22Rv1 (cell line): ENCODE measurements around the gene CTDSPL.
"Not testable (repeated sequence)": the region's sequence is repeated elsewhere in the genome, so short reads cannot be mapped to it uniquely, and the experiment has no call there.

Source experiments
- H3K27ac ChIP-seq: fragments of 450-650 bp; 2 replicates; pipeline ENCODE4 v1.5.1; 2017
- ZFX ChIP-seq: fragments of 450-650 bp; IDR thresholded peaks from 2 replicates; pipeline ENCODE4 v1.6.1; 2017; ENCODE audit warnings: antibody characterized with exemption, borderline replicate concordance
- TF ChIP-seq, protein P1 (sequence below): fragments of 450-650 bp; IDR thresholded peaks from 2 replicates; pipeline ENCODE4 v1.5.1; 2017; ENCODE audit warnings: mild to moderate bottlenecking

Gene CTDSPL

GRCh38 chr3:37964716-37965115 lies 103.0 kb downstream of the CTDSPL start:
- TF ChIP-seq, protein P1, sequence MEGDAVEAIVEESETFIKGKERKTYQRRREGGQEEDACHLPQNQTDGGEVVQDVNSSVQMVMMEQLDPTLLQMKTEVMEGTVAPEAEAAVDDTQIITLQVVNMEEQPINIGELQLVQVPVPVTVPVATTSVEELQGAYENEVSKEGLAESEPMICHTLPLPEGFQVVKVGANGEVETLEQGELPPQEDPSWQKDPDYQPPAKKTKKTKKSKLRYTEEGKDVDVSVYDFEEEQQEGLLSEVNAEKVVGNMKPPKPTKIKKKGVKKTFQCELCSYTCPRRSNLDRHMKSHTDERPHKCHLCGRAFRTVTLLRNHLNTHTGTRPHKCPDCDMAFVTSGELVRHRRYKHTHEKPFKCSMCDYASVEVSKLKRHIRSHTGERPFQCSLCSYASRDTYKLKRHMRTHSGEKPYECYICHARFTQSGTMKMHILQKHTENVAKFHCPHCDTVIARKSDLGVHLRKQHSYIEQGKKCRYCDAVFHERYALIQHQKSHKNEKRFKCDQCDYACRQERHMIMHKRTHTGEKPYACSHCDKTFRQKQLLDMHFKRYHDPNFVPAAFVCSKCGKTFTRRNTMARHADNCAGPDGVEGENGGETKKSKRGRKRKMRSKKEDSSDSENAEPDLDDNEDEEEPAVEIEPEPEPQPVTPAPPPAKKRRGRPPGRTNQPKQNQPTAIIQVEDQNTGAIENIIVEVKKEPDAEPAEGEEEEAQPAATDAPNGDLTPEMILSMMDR = no peak
- TF ChIP-seq ZFX = no peak
- peak overlapping the region; percentile 94 for H3K27ac ChIP-seq

DNA sequence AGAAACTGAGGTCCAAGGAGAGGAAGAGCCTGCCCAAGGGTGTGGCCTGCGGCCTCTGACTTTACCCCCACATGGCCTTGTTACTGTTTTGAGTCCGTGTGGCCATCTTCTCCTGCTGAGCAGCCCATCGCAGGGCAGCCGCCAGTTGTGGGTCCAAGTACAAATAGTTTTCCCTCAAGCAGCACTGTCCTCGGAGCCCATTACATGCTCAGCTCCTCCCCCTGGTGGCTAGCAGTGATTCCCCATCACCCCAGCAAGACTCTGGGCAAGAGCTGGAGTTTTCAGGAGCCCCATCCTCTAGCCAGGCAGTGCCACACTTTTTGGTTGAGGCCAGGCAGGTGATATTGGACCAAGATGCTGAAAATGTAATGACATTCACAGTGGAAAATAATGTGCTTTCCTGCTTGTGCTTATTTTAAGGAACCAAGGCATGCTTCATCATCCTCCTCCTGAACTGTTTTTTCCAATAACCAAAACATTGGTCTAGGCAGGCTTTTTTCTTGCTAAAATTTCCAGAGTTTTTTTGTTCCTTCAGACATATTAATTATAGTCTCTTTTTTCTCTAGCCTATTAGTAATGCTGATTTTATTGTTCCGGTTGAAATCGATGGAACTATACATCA lies 105.7 kb downstream of the CTDSPL start:
- peak overlapping the region; percentile 94; the same call in 1 of the 2 replicates for H3K27ac ChIP-seq
- TF ChIP-seq, protein P1 = peak; percentile 82
- TF ChIP-seq ZFX = no peak

- TF ChIP-seq, protein P1 = no peak
- TF ChIP-seq ZFX = no peak
- no peak overlapping the region for H3K27ac ChIP-seq
These were observed 106.5 kb downstream of the CTDSPL start for GRCh38 chr3:37968199-37968598.

GRCh38 chr3:37968813-37969595 lies 107.3 kb downstream of the CTDSPL start:
- H3K27ac ChIP-seq = no peak overlapping the region
- TF ChIP-seq ZFX = no peak
- TF ChIP-seq, protein P1 = no peak

GRCh38 chr3:37969596-37970100 lies 108.0 kb downstream of the CTDSPL start:
- no peak overlapping the region for H3K27ac ChIP-seq
- TF ChIP-seq, protein P1 = no peak
- TF ChIP-seq ZFX = no peak

- TF ChIP-seq, protein P1 = no peak
- no peak for TF ChIP-seq ZFX
- no peak overlapping the region for H3K27ac ChIP-seq
These were observed 109.1 kb downstream of the CTDSPL start for GRCh38 chr3:37970802-37971201.

DNA sequence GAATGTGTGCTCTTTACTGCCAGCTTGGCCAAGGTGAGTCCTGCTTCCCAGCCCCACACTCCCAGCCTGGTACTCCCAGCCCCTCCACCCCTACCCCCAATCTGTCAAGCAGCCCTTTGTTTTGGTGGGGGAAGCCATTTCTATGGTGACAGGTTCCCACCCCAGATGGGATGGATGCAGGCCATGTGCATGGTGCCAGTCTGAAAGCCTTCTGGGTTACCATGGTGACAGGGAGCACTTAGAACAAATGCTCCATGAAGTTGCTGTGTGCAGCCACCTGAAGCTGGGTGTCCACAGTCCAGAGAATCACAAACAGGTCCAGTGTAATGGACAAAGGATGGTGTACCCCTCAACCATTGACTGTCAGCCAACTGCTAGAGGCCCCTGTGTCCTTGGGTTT lies 109.8 kb downstream of the CTDSPL start:
- TF ChIP-seq, protein P1 = no peak
- TF ChIP-seq ZFX = no peak
- H3K27ac ChIP-seq = no peak overlapping the region

- H3K27ac ChIP-seq = not testable (repeated sequence)
These were observed 110.4 kb downstream of the CTDSPL start for GRCh38 chr3:37972056-37972455.
